ENCODE data around the gene LCTL.

DNA sequence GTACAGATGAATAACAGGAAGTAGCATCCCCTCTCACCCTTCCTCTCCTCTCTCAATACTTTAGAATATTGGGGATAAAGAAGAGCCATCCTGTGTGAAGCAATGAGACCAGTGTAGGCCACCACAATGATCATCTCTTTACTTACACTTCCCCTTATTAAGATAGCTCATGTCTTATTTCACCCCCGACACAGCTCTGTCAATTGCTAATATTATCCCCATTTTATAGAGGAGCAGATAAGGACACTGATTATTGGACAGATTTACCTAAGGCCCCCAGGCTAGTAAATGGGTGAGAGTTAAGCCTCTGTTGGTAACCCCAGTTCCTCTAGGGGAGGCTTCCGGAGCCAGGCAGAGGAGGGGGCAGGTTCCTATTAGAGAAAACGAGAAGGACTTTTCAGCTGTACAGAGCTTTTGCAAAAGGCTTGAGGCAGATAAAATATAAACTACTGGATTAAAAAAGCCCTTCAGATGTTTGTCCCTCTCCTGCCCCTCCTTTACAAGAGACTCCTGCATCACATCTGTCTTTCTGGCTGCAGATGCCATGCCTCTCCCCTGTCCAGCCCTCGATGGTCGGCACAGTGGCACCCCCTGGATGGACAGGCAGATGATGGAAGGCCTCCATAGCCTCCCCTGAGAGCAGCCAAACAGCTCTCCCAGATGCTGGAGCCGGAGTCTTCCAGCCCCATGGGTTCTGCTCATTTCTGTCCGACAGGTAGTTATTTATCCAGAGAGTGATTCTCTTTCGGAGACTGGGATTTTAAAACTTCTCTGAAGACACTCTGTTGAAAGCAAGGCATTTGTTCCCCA lies 49.4 kb upstream of the LCTL start:
- TF ChIP-seq, protein P1, sequence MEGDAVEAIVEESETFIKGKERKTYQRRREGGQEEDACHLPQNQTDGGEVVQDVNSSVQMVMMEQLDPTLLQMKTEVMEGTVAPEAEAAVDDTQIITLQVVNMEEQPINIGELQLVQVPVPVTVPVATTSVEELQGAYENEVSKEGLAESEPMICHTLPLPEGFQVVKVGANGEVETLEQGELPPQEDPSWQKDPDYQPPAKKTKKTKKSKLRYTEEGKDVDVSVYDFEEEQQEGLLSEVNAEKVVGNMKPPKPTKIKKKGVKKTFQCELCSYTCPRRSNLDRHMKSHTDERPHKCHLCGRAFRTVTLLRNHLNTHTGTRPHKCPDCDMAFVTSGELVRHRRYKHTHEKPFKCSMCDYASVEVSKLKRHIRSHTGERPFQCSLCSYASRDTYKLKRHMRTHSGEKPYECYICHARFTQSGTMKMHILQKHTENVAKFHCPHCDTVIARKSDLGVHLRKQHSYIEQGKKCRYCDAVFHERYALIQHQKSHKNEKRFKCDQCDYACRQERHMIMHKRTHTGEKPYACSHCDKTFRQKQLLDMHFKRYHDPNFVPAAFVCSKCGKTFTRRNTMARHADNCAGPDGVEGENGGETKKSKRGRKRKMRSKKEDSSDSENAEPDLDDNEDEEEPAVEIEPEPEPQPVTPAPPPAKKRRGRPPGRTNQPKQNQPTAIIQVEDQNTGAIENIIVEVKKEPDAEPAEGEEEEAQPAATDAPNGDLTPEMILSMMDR (IDR thresholded peaks at IDR 0.05), result no peak
- TF ChIP-seq POLR2A (IDR thresholded peaks at IDR 0.05), result no peak
